H1 (cell line): ENCODE measurements around the gene CCDC93. TPM values are rescaled to one million over a fixed set of nuclear protein-coding genes. Genes with fewer than 3 reads are reported as not detected.

ENCODE experiments used
- CTCF ChIA-PET: fragments of 300-600 bp; sonication (Branson Sonifier 250); formaldehyde crosslinking; loops from one replicate; lab custom pipeline; 2021; ENCODE audit not compliant: partially characterized antibody; lab: Charles Lee
- POLR2A ChIA-PET: fragments of 300-600 bp; sonication (Branson Sonifier 250); formaldehyde crosslinking; loops from one replicate; lab custom pipeline; 2021; ENCODE audit warnings: inconsistent platforms; ENCODE audit not compliant: partially characterized antibody; lab: Charles Lee
- DNase-seq, 2 experiments: peaks; one replicate each; pipeline versions ENCODE4 v3.0.0 to v3.0.0-alpha.2; 2010 to 2022; ENCODE audit warnings: low spot score in 2 of 2, low read depth in 1 of 2, mixed read lengths in 1 of 2
- FAIRE-seq: peaks from 2 replicates; lab custom pipeline; 2011; peaks lifted over from hg19 to GRCh38; lab: Jason Lieb, UNC
- H2AFZ ChIP-seq: 2 replicates; pipeline ENCODE4 v1.8.1; 2012; ENCODE audit warnings: low read length, inconsistent platforms
- H2AK5ac ChIP-seq: 2 replicates; pipeline ENCODE4 v1.6.1; 2013; ENCODE audit warnings: low read depth, low read length
- H2BK120ac ChIP-seq: replicated peaks from 2 replicates; pipeline ENCODE3; 2013; ENCODE audit warnings: low read depth, low read length, inconsistent platforms
- H2BK12ac ChIP-seq: 2 replicates; pipeline ENCODE4 v1.6.1; 2013; ENCODE audit warnings: low read depth, low read length
- H2BK15ac ChIP-seq: 2 replicates; pipeline ENCODE4 v1.6.1; 2013; ENCODE audit warnings: low read length
- H2BK20ac ChIP-seq: 2 replicates; pipeline ENCODE4 v1.6.1; 2013; ENCODE audit warnings: low read length
- H2BK5ac ChIP-seq: 2 replicates; pipeline ENCODE4 v1.6.1; 2013; ENCODE audit warnings: low read depth, low read length
- H3K14ac ChIP-seq: 2 replicates; pipeline ENCODE4 v1.6.1; 2013; ENCODE audit warnings: inconsistent platforms; ENCODE audit not compliant: insufficient read length
- H3K18ac ChIP-seq: 2 replicates; pipeline ENCODE4 v1.6.1; 2013; ENCODE audit warnings: low read length; ENCODE audit errors: extremely low read depth
- H3K23ac ChIP-seq: 2 replicates; pipeline ENCODE4 v1.6.1; 2013; ENCODE audit warnings: inconsistent platforms; ENCODE audit not compliant: insufficient read length
- H3K23me2 ChIP-seq: 2 replicates; pipeline ENCODE4 v1.6.1; 2013; ENCODE audit warnings: low read depth, low read length
- H3K27ac ChIP-seq: 2 replicates; pipeline ENCODE4 v1.6.1; 2011; ENCODE audit warnings: low read depth, low read length, inconsistent platforms
- H3K27me3 ChIP-seq, 4 experiments: replicated peaks in 1 of 4; 1 replicate in 1 of 4; 2 replicates in 3 of 4; pipeline versions ENCODE4 v1.6.1 to v1.8.1; 2011 to 2013; ENCODE audit warnings: low read length in 3 of 4, mild to moderate bottlenecking in 3 of 4, inconsistent platforms in 2 of 4, mixed read lengths in 2 of 4, moderate library complexity in 1 of 4; ENCODE audit not compliant: control insufficient read depth in 3 of 4, insufficient read depth in 3 of 4; ENCODE audit errors: extremely low read depth in 1 of 4
- H3K36me3 ChIP-seq, 4 experiments: 2 replicates each; pipeline versions ENCODE4 v1.6.1 to v1.8.1; 2011 to 2013; ENCODE audit warnings: mild to moderate bottlenecking in 4 of 4, low read length in 3 of 4, moderate library complexity in 2 of 4, control low read depth in 1 of 4, inconsistent platforms in 1 of 4; ENCODE audit not compliant: insufficient read depth in 4 of 4, control insufficient read depth in 2 of 4
- H3K4ac ChIP-seq: replicated peaks from 2 replicates; pipeline ENCODE3; 2013; ENCODE audit warnings: low read length, low read depth, mixed read lengths, inconsistent platforms; ENCODE audit not compliant: insufficient read length
- H3K4me1 ChIP-seq, 4 experiments: replicated peaks in 1 of 4; 1 replicate in 1 of 4; 2 replicates in 3 of 4; pipeline versions ENCODE4 v1.6.1 to v1.8.1; 2011 to 2013; ENCODE audit warnings: low read length in 3 of 4, inconsistent platforms in 2 of 4, mixed read lengths in 1 of 4; ENCODE audit not compliant: insufficient read depth in 4 of 4, control insufficient read depth in 3 of 4
- H3K4me2 ChIP-seq, 2 experiments: 2 replicates each; pipeline versions ENCODE4 v1.6.1 to v1.8.1; 2011 to 2013; ENCODE audit warnings: low read depth in 2 of 2, low read length in 2 of 2, control low read depth in 1 of 2, inconsistent platforms in 1 of 2, mild to moderate bottlenecking in 1 of 2; ENCODE audit not compliant: insufficient read depth in 1 of 2
- H3K4me3 ChIP-seq, 4 experiments: fragments of 200-600, 300-600 bp in 1 of 4; sonication (generic), shearing (Covaris generic), sonication (Bioruptor Twin) in 1 of 4; 2 replicates each; pipeline versions ENCODE4 v1.5.1 to v1.8.1; 2011 to 2016; ENCODE audit warnings: low read length in 4 of 4, low read depth in 3 of 4, control low read depth in 2 of 4, inconsistent platforms in 2 of 4, mild to moderate bottlenecking in 2 of 4, mixed read lengths in 1 of 4, moderate library complexity in 1 of 4; ENCODE audit not compliant: insufficient read depth in 2 of 4; ENCODE audit errors: extremely low read depth in 1 of 4
- H3K56ac ChIP-seq: replicated peaks from 2 replicates; pipeline ENCODE3; 2013; ENCODE audit warnings: low read depth, mild to moderate bottlenecking, mixed read lengths, low read length, inconsistent platforms; ENCODE audit not compliant: insufficient read length
- H3K79me1 ChIP-seq: 2 replicates; pipeline ENCODE4 v1.6.1; 2013; ENCODE audit warnings: low read depth, low read length, control low read depth
- H3K79me2 ChIP-seq, 2 experiments: 2 replicates each; pipeline versions ENCODE4 v1.6.1 to v1.8.1; 2012 to 2013; ENCODE audit warnings: low read length in 2 of 2, mild to moderate bottlenecking in 2 of 2, inconsistent platforms in 1 of 2; ENCODE audit not compliant: insufficient read depth in 2 of 2, control insufficient read depth in 1 of 2
- H3K9ac ChIP-seq, 4 experiments: replicated peaks in 1 of 4; 1 replicate in 1 of 4; 2 replicates in 3 of 4; pipeline versions ENCODE4 v1.6.1 to v1.8.1; 2011 to 2013; ENCODE audit warnings: low read depth in 3 of 4, low read length in 3 of 4, control low read depth in 2 of 4, mild to moderate bottlenecking in 2 of 4, moderate library complexity in 2 of 4, inconsistent platforms in 1 of 4; ENCODE audit errors: extremely low read depth in 1 of 4
- H3K9me3 ChIP-seq, 2 experiments: 2 replicates each; pipeline versions ENCODE4 v1.6.1 to v1.8.1; 2012 to 2013; ENCODE audit warnings: mild to moderate bottlenecking in 2 of 2, moderate library complexity in 2 of 2, control low read depth in 1 of 2, inconsistent platforms in 1 of 2, low read depth in 1 of 2, low read length in 1 of 2, mixed read lengths in 1 of 2; ENCODE audit not compliant: insufficient read depth in 2 of 2
- H4K20me1 ChIP-seq, 2 experiments: replicated peaks in 1 of 2; 2 replicates each; pipeline versions ENCODE3 to v1.8.1; 2011 to 2013; ENCODE audit warnings: inconsistent platforms in 2 of 2, low read length in 2 of 2, mild to moderate bottlenecking in 1 of 2; ENCODE audit not compliant: insufficient read depth in 2 of 2, control insufficient read depth in 1 of 2
- H4K5ac ChIP-seq: 2 replicates; pipeline ENCODE4 v1.6.1; 2013; ENCODE audit warnings: low read length, low read depth, mixed read lengths, inconsistent platforms; ENCODE audit not compliant: insufficient read length
- H4K8ac ChIP-seq: 2 replicates; pipeline ENCODE4 v1.8.0; 2013; ENCODE audit warnings: mild to moderate bottlenecking, moderate library complexity, low read length, inconsistent platforms; ENCODE audit not compliant: insufficient read depth; ENCODE audit errors: extremely low read depth
- H4K91ac ChIP-seq: replicated peaks from 2 replicates; pipeline ENCODE3; 2013; ENCODE audit warnings: low read length, mixed read lengths, inconsistent platforms; ENCODE audit not compliant: insufficient read length
- E2F6 ChIP-seq: IDR thresholded peaks from 2 replicates; pipeline ENCODE4 v1.6.1; 2012; ENCODE audit warnings: inconsistent platforms
- GTF2F1 ChIP-seq: IDR thresholded peaks from 2 replicates; pipeline ENCODE4 v1.6.1; 2012; ENCODE audit warnings: low read depth, low read length, improper control_type of control experiment, borderline replicate concordance
- KDM4A ChIP-seq: IDR thresholded peaks from one replicate; pipeline ENCODE4 v1.7.1; 2012; ENCODE audit warnings: low read depth, mild to moderate bottlenecking, moderate library complexity, low read length, inconsistent platforms; ENCODE audit not compliant: severe bottlenecking
- NRF1 ChIP-seq: IDR thresholded peaks from 2 replicates; pipeline ENCODE4 v1.6.1; 2011; ENCODE audit warnings: mild to moderate bottlenecking, low read depth, low read length, improper control_type of control experiment
- POU5F1 ChIP-seq: IDR thresholded peaks from 2 replicates; pipeline ENCODE4 v1.6.1; 2011; ENCODE audit warnings: low read depth, mild to moderate bottlenecking, low read length, moderate library complexity
- RAD21 ChIP-seq, 2 experiments: IDR thresholded peaks in 1 of 2; conservative IDR thresholded peaks in 1 of 2; 2 replicates each; pipeline ENCODE4 v1.6.1; 2011; ENCODE audit warnings: low read depth in 2 of 2, low read length in 2 of 2, improper control_type of control experiment in 1 of 2, inconsistent platforms in 1 of 2, mild to moderate bottlenecking in 1 of 2, moderate library complexity in 1 of 2
- RNF2 ChIP-seq: fragments of 200-900, 300-1000 bp; sonication (generic); IDR thresholded peaks from 2 replicates; pipeline ENCODE4 v1.7.1; 2016; ENCODE audit warnings: borderline replicate concordance, low read depth, mild to moderate bottlenecking, antibody characterized with exemption, low read length; ENCODE audit not compliant: poor library complexity, severe bottlenecking; ENCODE audit errors: missing control alignments
- RXRA ChIP-seq: IDR thresholded peaks from 2 replicates; pipeline ENCODE4 v1.6.1; 2011; ENCODE audit warnings: low read depth, mild to moderate bottlenecking, low read length, moderate library complexity; ENCODE audit not compliant: insufficient read depth
- SAP30 ChIP-seq: fragments of 300-600 bp; sonication (generic); IDR thresholded peaks from 2 replicates; pipeline ENCODE4 v1.7.1; 2012; ENCODE audit warnings: low read length, moderate library complexity, mild to moderate bottlenecking, inconsistent platforms; ENCODE audit not compliant: insufficient read depth, insufficient replicate concordance
- SP1 ChIP-seq: IDR thresholded peaks from 2 replicates; pipeline ENCODE4 v1.6.1; 2011; ENCODE audit warnings: low read depth, low read length
- SP2 ChIP-seq: IDR thresholded peaks from 2 replicates; pipeline ENCODE4 v1.6.1; 2012; ENCODE audit warnings: mild to moderate bottlenecking, low read length, inconsistent platforms
- YY1 ChIP-seq: IDR thresholded peaks from 2 replicates; pipeline ENCODE4 v1.6.1; 2011; ENCODE audit warnings: low read depth, mild to moderate bottlenecking, low read length
- WGBS, 2 experiments: shearing (Covaris generic) in 1 of 2; methylation state at CpG; one replicate each; pipeline versions ENCODE4 v1.1.6 to v1.1.7; 2013 to 2015; ENCODE audit warnings: low lambda C conversion rate in 2 of 2, mixed read lengths in 2 of 2, inconsistent platforms in 1 of 2, low coverage in 1 of 2, missing lambda C conversion rate in 1 of 2; ENCODE audit not compliant: insufficient replicate concordance in 2 of 2, insufficient coverage in 1 of 2, insufficient read length in 1 of 2; ENCODE audit errors: extremely low coverage in 1 of 2, missing lambda C conversion rate in 1 of 2; 5-methylcytosine and 5-hydroxymethylcytosine counted together
- polyA plus RNA-seq, 7 experiments: library from polyadenylated mRNA; depleted of rRNA in 3 of 7; stranded (reverse) in 5 of 7; unstranded in 2 of 7; fragments of >200 nt in 5 of 7; fragments of 200-250 nt in 2 of 7; gene quantifications; 1 replicate in 5 of 7; 2 replicates in 1 of 7; 4 replicates in 1 of 7; pipeline versions ENCODE4 v1.2.1 to v1.2.3, GENCODE V29; 2011 to 2013; ENCODE audit warnings: missing spikeins in 2 of 7, mixed read lengths in 2 of 7
- total RNA-seq: library from RNA; stranded (reverse); fragmentation: NEBNext Ultra II Directional; extraction: Animal tissue kit (Norgen Biotek cat#: 25700); gene quantifications from 2 replicates; pipeline ENCODE4 v1.2.1, GENCODE V29; 2021

Gene CCDC93
- total and polyA plus RNA-seq, 2 of the 8 experiments (the other 6 are each of a cell fraction or from before 2014, with no cell fraction given) = 5.5 to 18.0 TPM

GRCh38 chr2:118006861-118007260 is 7.0 kb downstream of the CCDC93 start:
- peaks cover 0 to 20% of the 10 kb centered on the region in 2 experiments; a peak in 2 of 4 replicates for H3K79me2 ChIP-seq
- H3K56ac ChIP-seq = no peak overlapping the region
- no peak overlapping the region for H3K4me3 ChIP-seq
- H3K23ac ChIP-seq = no peak overlapping the region
- POLR2A ChIA-PET = no interaction called here
- H3K18ac ChIP-seq = no peak overlapping the region
- H3K4me2 ChIP-seq = no peak overlapping the region
- DNase-seq (no peak), FAIRE-seq (no peak)
- CTCF ChIA-PET = interaction anchor here (0.7 to 5.6 kb wide), 5 partner anchors 18 to 1714 kb away, joined by 3 to 98 read pairs (median 3); partner anchors contain the start of gene DDX18
- no peak overlapping the region for H2BK15ac ChIP-seq
- H4K5ac ChIP-seq = no peak overlapping the region
- no peak overlapping the region for H2BK5ac ChIP-seq
- H3K4me1 ChIP-seq = 0 out of 7 replicates have a peak, but pooled peaks cover 0 to 2% (median 0%) of the 10 kb centered on the region in 4 experiments
- H3K36me3 ChIP-seq = peaks cover 2 to 23% (median 7%) of the 10 kb centered on the region in 4 experiments; a peak in 7 of 8 replicates
- H4K20me1 ChIP-seq = peaks cover 2% of the 10 kb centered on the region in 2 experiments
- H3K9ac ChIP-seq = no peak overlapping the region
- H2BK20ac ChIP-seq = no peak overlapping the region
- H2AK5ac ChIP-seq = no peak overlapping the region
- WGBS, 2 experiments = 95% methylated on average over 2 of the region's 2 CpGs; no CpG with 5 or more reads in 1 of the 2 experiments
- H3K23me2 ChIP-seq = no peaks in the 10 kb centered on the region; the same call in 1 of the 2 replicates
- no peak overlapping the region for H3K4ac ChIP-seq
- H3K9me3 ChIP-seq = no peaks in the 10 kb centered on the region
- no peaks in the 10 kb centered on the region for H3K27me3 ChIP-seq
- H3K79me1 ChIP-seq = 0 out of 2 replicates have a peak, but pooled peaks cover 2% of the 10 kb centered on the region
- no peak overlapping the region for H3K27ac ChIP-seq
- no peak overlapping the region for H2BK120ac ChIP-seq
- H2AFZ ChIP-seq = no peak overlapping the region
- no peak overlapping the region for H4K91ac ChIP-seq
- H4K8ac ChIP-seq = no peak overlapping the region
- no peak overlapping the region for H3K14ac ChIP-seq
- H2BK12ac ChIP-seq = no peak overlapping the region
- TF ChIP-seq E2F6 = no peak
- no peak for TF ChIP-seq KDM4A
- no peak for TF ChIP-seq SP1
- TF ChIP-seq NRF1 = no peak
- no peak for TF ChIP-seq RAD21 (IDR thresholded peaks at IDR 0.05 in 1 of 2, conservative IDR thresholded peaks at IDR 0.05 in 1 of 2; ENCODE audit: low read depth in 2 of 2, low read length in 2 of 2)
- no peak for TF ChIP-seq SP2
- no peak for TF ChIP-seq YY1
- no peak for TF ChIP-seq POU5F1
- TF ChIP-seq SAP30 = no peak
- no peak for TF ChIP-seq GTF2F1
- TF ChIP-seq RNF2 = no peak
- no peak for TF ChIP-seq RXRA
